ENCODE measurements around the gene SPAG7.

The SPAG7 gene

GRCh38 chr17:4967539-4968485, at the start of gene SPAG7:
TSS of gene SPAG7 (minus strand) at chr17:4967817. CDS start at chr17:4967804, 13 bp downstream.
- peak; percentile 98 for DNase-seq (ENCODE audit: low read depth)

- no peak for DNase-seq (ENCODE audit: low read depth)
Observed at GRCh38 chr17:5014357-5014756, 46.7 kb upstream of the SPAG7 start.

- no peak for DNase-seq (ENCODE audit: low read depth)
Observed at GRCh38 chr17:5011928-5012327, 44.3 kb upstream of the SPAG7 start.

GRCh38 chr17:5003214-5003867, 35.7 kb upstream of the SPAG7 start:
- no peak for DNase-seq (ENCODE audit: low read depth)

GRCh38 chr17:5002121-5002788, 34.6 kb upstream of the SPAG7 start:
- no peak for DNase-seq (ENCODE audit: low read depth)

- DNase-seq (ENCODE audit: low read depth) = peak; percentile 42
Observed at GRCh38 chr17:5000237-5000639, 32.6 kb upstream of the SPAG7 start.

GRCh38 chr17:4999430-5000093, 31.9 kb upstream of the SPAG7 start:
- no peak for DNase-seq (ENCODE audit: low read depth)

- no peak for DNase-seq (ENCODE audit: low read depth)
Observed at GRCh38 chr17:4998732-4999429, 31.3 kb upstream of the SPAG7 start.

GRCh38 chr17:4998027-4998731, 30.6 kb upstream of the SPAG7 start:
- no peak for DNase-seq (ENCODE audit: low read depth)

GRCh38 chr17:4997302-4998026, 29.8 kb upstream of the SPAG7 start, which contains the start of the genes INCA1 and KIF1C:
TSS of gene INCA1 (minus strand) at chr17:4997522. CDS start at chr17:4994437, 3,085 bp downstream.
TSS of gene KIF1C (plus strand) at chr17:4997950. CDS start at chr17:5000247, 2,297 bp downstream.
- DNase-seq (ENCODE audit: low read depth) = peak; percentile 88

- peak; percentile 17 for DNase-seq (ENCODE audit: low read depth)
Observed at GRCh38 chr17:4994081-4994595, 26.5 kb upstream of the SPAG7 start.

- DNase-seq (ENCODE audit: low read depth) = peak; percentile 31
Observed at GRCh38 chr17:4987767-4988567, 20.4 kb upstream of the SPAG7 start.

GRCh38 chr17:4986951-4987766, 19.5 kb upstream of the SPAG7 start, which contains the start of gene CAMTA2:
TSS of gene CAMTA2 (minus strand) at chr17:4987675. CDS start at chr17:4986222, 1,453 bp downstream.
- peak; percentile 72 for DNase-seq (ENCODE audit: low read depth)

- peak; percentile 17 for DNase-seq (ENCODE audit: low read depth)
Observed at GRCh38 chr17:4986403-4986802, 18.8 kb upstream of the SPAG7 start.

- DNase-seq (ENCODE audit: low read depth) = no peak
Observed at GRCh38 chr17:4982305-4982704, 14.7 kb upstream of the SPAG7 start.

GRCh38 chr17:4980644-4981216, 13.1 kb upstream of the SPAG7 start:
- peak; percentile 17 for DNase-seq (ENCODE audit: low read depth)

- DNase-seq (ENCODE audit: low read depth) = no peak
Observed at GRCh38 chr17:4978726-4979125, 11.1 kb upstream of the SPAG7 start.
